SK-N-SH (cell line): Measurements from ENCODE around the gene UBE2D2. TPM values are rescaled to one million over a fixed set of nuclear protein-coding genes. Genes with fewer than 3 reads are reported as not detected.

ENCODE experiments used
- CTCF ChIA-PET: fragments of 300-600, 350-600 bp; formaldehyde crosslinking; extraction: SDS; loops from one replicate; lab custom pipeline; 2021; lab: Yijun Ruan, JAX
- POLR2A ChIA-PET: fragments of 350-600 bp; sonication (Branson Sonifier 250); formaldehyde crosslinking; extraction: SDS; loops from one replicate; lab custom pipeline; 2020; ENCODE audit warnings: antibody characterized with exemption, inconsistent platforms; lab: Yijun Ruan, JAX
- DNase-seq: peaks from one replicate; pipeline ENCODE4 v3.0.0; 2012
- H2AFZ ChIP-seq: fragments of 200-600 bp; sonication (generic); 2 replicates; pipeline ENCODE4 v1.8.1; 2016; ENCODE audit warnings: antibody characterized with exemption, mild to moderate bottlenecking, low read depth
- H3F3A ChIP-seq: fragments of 200-600 bp; sonication (generic); replicated peaks from 2 replicates; pipeline ENCODE3; 2016; ENCODE audit warnings: antibody characterized with exemption, mild to moderate bottlenecking; ENCODE audit not compliant: insufficient read depth
- H3K27ac ChIP-seq, 2 experiments: fragments of 200-500 bp in 1 of 2; fragments of 200-600 bp in 1 of 2; sonication (Bioruptor generic) in 1 of 2; sonication (generic), shearing (Covaris generic) in 1 of 2; 2 replicates each; pipeline versions ENCODE4 v1.5.1 to v1.6.1; 2014 to 2016; ENCODE audit warnings: low read depth in 2 of 2, inconsistent platforms in 1 of 2, low read length in 1 of 2, mild to moderate bottlenecking in 1 of 2, mixed read lengths in 1 of 2
- H3K27me3 ChIP-seq: fragments of 200-600 bp; sonication (generic), shearing (Covaris generic); 2 replicates; pipeline ENCODE4 v1.6.1; 2016; ENCODE audit warnings: mixed run types; ENCODE audit not compliant: insufficient read depth
- H3K36me3 ChIP-seq, 2 experiments: fragments of 200-500 bp in 1 of 2; fragments of 200-600 bp in 1 of 2; sonication (Bioruptor generic) in 1 of 2; sonication (generic) in 1 of 2; replicated peaks in 1 of 2; 2 replicates each; pipeline versions ENCODE3 to v1.5.1; 2014 to 2016; ENCODE audit warnings: low read length in 1 of 2, mild to moderate bottlenecking in 1 of 2; ENCODE audit not compliant: insufficient read depth in 2 of 2, control insufficient read depth in 1 of 2
- H3K4me1 ChIP-seq, 2 experiments: fragments of 200-500 bp in 1 of 2; fragments of 200-600 bp in 1 of 2; sonication (Bioruptor generic) in 1 of 2; sonication (generic), shearing (Covaris generic) in 1 of 2; 2 replicates each; pipeline versions ENCODE4 v1.5.1 to v1.6.1; 2014 to 2016; ENCODE audit warnings: low read depth in 1 of 2, low read length in 1 of 2, mixed run types in 1 of 2; ENCODE audit not compliant: insufficient read depth in 2 of 2, control insufficient read depth in 1 of 2
- H3K4me2 ChIP-seq: fragments of 200-600 bp; sonication (generic), shearing (Covaris generic); 2 replicates; pipeline ENCODE4 v1.6.1; 2017; ENCODE audit warnings: mixed run types
- H3K4me3 ChIP-seq, 2 experiments: fragments of 200-500 bp in 1 of 2; fragments of 200-600 bp in 1 of 2; sonication (Bioruptor generic) in 1 of 2; sonication (generic), shearing (Covaris generic) in 1 of 2; 2 replicates each; pipeline versions ENCODE4 v1.5.1 to v1.8.1; 2014 to 2016; ENCODE audit warnings: low read depth in 2 of 2, inconsistent platforms in 1 of 2, low read length in 1 of 2, mild to moderate bottlenecking in 1 of 2, mixed read lengths in 1 of 2, moderate library complexity in 1 of 2
- H3K79me2 ChIP-seq: fragments of 200-600 bp; sonication (generic); 2 replicates; pipeline ENCODE4 v1.8.1; 2017; ENCODE audit warnings: mild to moderate bottlenecking; ENCODE audit not compliant: insufficient read depth
- H3K9ac ChIP-seq: fragments of 200-600 bp; sonication (generic); 2 replicates; pipeline ENCODE4 v1.6.1; 2017; ENCODE audit warnings: mixed run types
- H3K9me2 ChIP-seq: fragments of 200-600 bp; sonication (generic); 2 replicates; pipeline ENCODE4 v1.6.1; 2017; ENCODE audit warnings: mixed run types
- H3K9me3 ChIP-seq: fragments of 200-600 bp; sonication (generic); 2 replicates; pipeline ENCODE4 v1.6.1; 2017; ENCODE audit warnings: mixed run types, mild to moderate bottlenecking, moderate library complexity
- H4K20me1 ChIP-seq: fragments of 200-600 bp; sonication (generic); 2 replicates; pipeline ENCODE4 v1.6.1; 2017; ENCODE audit warnings: mild to moderate bottlenecking, mixed run types; ENCODE audit not compliant: insufficient read depth
- FOSL2 ChIP-seq: IDR thresholded peaks from 2 replicates; pipeline ENCODE4 v1.4.0; 2012; ENCODE audit warnings: low read depth, mild to moderate bottlenecking, moderate library complexity, borderline replicate concordance
- FOXM1 ChIP-seq: IDR thresholded peaks from 2 replicates; pipeline ENCODE4 v1.4.0; 2012; ENCODE audit warnings: low read depth, mild to moderate bottlenecking
- GATA2 ChIP-seq: sonication (generic); formaldehyde crosslinking; IDR thresholded peaks from 2 replicates; pipeline ENCODE4 v1.5.0; 2020; ENCODE audit warnings: mild to moderate bottlenecking, missing genetic modification reagents
- MEF2A ChIP-seq: IDR thresholded peaks from 2 replicates; pipeline ENCODE4 v1.4.0; 2012; ENCODE audit warnings: low read depth, borderline replicate concordance
- MXI1 ChIP-seq: IDR thresholded peaks from 2 replicates; pipeline ENCODE4 v1.6.1; 2012; ENCODE audit warnings: mild to moderate bottlenecking, low read depth, low read length, improper control_type of control experiment
- POLR2AphosphoS5 ChIP-seq: IDR thresholded peaks from 2 replicates; pipeline ENCODE4 v1.6.1; 2012; ENCODE audit warnings: low read depth, low read length
- RFX5 ChIP-seq: IDR thresholded peaks from 2 replicates; pipeline ENCODE4 v1.6.1; 2012; ENCODE audit warnings: mild to moderate bottlenecking, improper control_type of control experiment, low read length
- SIN3A ChIP-seq: IDR thresholded peaks from 2 replicates; pipeline ENCODE4 v1.6.1; 2012; ENCODE audit warnings: low read depth, mild to moderate bottlenecking, low read length, moderate library complexity, borderline replicate concordance
- TCF12 ChIP-seq: IDR thresholded peaks from 2 replicates; pipeline ENCODE4 v1.4.0; 2012
- WGBS: methylation state at CpG from one replicate; pipeline ENCODE4 v1.1.6; 2017; ENCODE audit warnings: low lambda C conversion rate; 5-methylcytosine and 5-hydroxymethylcytosine counted together
- polyA plus RNA-seq, 3 experiments: library from polyadenylated mRNA; depleted of rRNA; stranded (reverse); fragments of >200 nt; gene quantifications; 2 replicates each; pipeline ENCODE4 v1.2.3, GENCODE V29; 2012
- TF ChIP-seq, protein P1 (sequence below): IDR thresholded peaks from 2 replicates; pipeline ENCODE4 v1.4.0; 2012; ENCODE audit warnings: low read depth, borderline replicate concordance
- TF ChIP-seq, protein P2 (sequence below): IDR thresholded peaks from 2 replicates; pipeline ENCODE4; 2012
- TF ChIP-seq, protein P3 (sequence below): IDR thresholded peaks from 2 replicates; pipeline ENCODE4 v1.4.0; 2012; ENCODE audit warnings: low read depth, borderline replicate concordance
- TF ChIP-seq, protein P4 (sequence below): fragments of 150-350 bp; IDR thresholded peaks from 2 replicates; pipeline ENCODE4 v1.6.1; 2017; ENCODE audit warnings: antibody characterized with exemption, low read length, low read depth, borderline replicate concordance
- TF ChIP-seq, protein P5 (sequence below): IDR thresholded peaks from 2 replicates; pipeline ENCODE4 v1.4.0; 2012; ENCODE audit warnings: low read depth
- TF ChIP-seq, protein P6 (sequence below): fragments of 200-600 bp; sonication (generic); IDR thresholded peaks from 2 replicates; pipeline ENCODE4 v1.6.1; 2017; ENCODE audit warnings: antibody characterized with exemption, mild to moderate bottlenecking, moderate library complexity

UBE2D2 gene
- polyA plus RNA-seq, 1 of the 3 experiments (the other 2 are of a cell fraction) = 24.5 TPM

DNA sequence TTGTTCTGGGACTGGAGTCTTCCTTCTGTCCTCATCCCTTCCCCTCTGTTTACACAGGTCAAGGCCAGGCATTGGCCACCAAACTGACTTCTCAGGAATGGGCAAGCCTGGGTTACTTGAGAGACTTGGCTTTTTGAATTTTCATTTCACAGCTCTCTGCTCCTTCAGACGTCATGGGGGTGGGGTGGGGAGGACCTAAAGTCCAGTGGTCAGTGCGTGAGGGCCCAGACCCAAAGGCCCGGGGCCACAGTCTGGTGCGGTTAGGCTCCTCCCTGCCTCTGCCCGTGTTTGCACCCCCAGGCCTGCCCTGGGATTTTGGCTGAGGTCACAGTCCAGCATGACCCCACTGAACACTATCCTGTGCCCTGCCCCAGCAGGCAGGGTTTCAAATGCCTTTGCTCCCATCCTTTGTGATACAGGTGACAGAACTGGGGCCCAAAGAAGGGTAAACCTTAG lies 82.9 kb downstream of the UBE2D2 start:
- ChIA-PET CTCF (interaction anchor here (2.2 to 22.4 kb wide), 3 partner anchors 8 to 123 kb away, joined by 14 to 627 read pairs (median 238); no protein-coding TSS in a partner anchor), POLR2A (interaction anchor here (1.7 kb wide), 1 partner anchor 17 kb away, joined by 4 read pairs; no protein-coding TSS in a partner anchor)
- DNase-seq = no peak
- Histone ChIP-seq H3K27me3 (no peaks in the 10 kb centered on the region), H3K4me2 (no peak overlapping the region), H3K4me1 (peaks cover 10 to 47% of the 10 kb centered on the region in 2 experiments; a peak in 3 of 4 replicates), H3K9me2 (no peaks in the 10 kb centered on the region), H3K9ac (no peak overlapping the region), H3K4me3 (no peak overlapping the region), H3K27ac (no peak overlapping the region), H3F3A (peaks cover 9% of the 10 kb centered on the region), H4K20me1 (no peaks in the 10 kb centered on the region), H3K79me2 (peaks cover 13% of the 10 kb centered on the region), H2AFZ (no peak overlapping the region), H3K9me3 (no peaks in the 10 kb centered on the region), H3K36me3 (no peaks in the 10 kb centered on the region)
- TF ChIP-seq, protein P1, sequence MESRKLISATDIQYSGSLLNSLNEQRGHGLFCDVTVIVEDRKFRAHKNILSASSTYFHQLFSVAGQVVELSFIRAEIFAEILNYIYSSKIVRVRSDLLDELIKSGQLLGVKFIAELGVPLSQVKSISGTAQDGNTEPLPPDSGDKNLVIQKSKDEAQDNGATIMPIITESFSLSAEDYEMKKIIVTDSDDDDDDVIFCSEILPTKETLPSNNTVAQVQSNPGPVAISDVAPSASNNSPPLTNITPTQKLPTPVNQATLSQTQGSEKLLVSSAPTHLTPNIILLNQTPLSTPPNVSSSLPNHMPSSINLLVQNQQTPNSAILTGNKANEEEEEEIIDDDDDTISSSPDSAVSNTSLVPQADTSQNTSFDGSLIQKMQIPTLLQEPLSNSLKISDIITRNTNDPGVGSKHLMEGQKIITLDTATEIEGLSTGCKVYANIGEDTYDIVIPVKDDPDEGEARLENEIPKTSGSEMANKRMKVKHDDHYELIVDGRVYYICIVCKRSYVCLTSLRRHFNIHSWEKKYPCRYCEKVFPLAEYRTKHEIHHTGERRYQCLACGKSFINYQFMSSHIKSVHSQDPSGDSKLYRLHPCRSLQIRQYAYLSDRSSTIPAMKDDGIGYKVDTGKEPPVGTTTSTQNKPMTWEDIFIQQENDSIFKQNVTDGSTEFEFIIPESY = no peak
- TF ChIP-seq MEF2A (no peak), FOSL2 (no peak), GATA2 (CRISPR knock-in tag) (no peak), RFX5 (no peak), TCF12 (no peak), SIN3A (no peak), MXI1 (no peak), POLR2AphosphoS5 (no peak), FOXM1 (no peak)
- TF ChIP-seq, protein P2, sequence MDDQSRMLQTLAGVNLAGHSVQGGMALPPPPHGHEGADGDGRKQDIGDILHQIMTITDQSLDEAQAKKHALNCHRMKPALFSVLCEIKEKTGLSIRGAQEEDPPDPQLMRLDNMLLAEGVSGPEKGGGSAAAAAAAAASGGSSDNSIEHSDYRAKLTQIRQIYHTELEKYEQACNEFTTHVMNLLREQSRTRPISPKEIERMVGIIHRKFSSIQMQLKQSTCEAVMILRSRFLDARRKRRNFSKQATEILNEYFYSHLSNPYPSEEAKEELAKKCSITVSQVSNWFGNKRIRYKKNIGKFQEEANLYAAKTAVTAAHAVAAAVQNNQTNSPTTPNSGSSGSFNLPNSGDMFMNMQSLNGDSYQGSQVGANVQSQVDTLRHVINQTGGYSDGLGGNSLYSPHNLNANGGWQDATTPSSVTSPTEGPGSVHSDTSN = no peak
- TF ChIP-seq, protein P3, sequence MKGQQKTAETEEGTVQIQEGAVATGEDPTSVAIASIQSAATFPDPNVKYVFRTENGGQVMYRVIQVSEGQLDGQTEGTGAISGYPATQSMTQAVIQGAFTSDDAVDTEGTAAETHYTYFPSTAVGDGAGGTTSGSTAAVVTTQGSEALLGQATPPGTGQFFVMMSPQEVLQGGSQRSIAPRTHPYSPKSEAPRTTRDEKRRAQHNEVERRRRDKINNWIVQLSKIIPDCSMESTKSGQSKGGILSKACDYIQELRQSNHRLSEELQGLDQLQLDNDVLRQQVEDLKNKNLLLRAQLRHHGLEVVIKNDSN = no peak
- TF ChIP-seq, protein P4, sequence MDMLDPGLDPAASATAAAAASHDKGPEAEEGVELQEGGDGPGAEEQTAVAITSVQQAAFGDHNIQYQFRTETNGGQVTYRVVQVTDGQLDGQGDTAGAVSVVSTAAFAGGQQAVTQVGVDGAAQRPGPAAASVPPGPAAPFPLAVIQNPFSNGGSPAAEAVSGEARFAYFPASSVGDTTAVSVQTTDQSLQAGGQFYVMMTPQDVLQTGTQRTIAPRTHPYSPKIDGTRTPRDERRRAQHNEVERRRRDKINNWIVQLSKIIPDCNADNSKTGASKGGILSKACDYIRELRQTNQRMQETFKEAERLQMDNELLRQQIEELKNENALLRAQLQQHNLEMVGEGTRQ = no peak
- TF ChIP-seq, protein P5, sequence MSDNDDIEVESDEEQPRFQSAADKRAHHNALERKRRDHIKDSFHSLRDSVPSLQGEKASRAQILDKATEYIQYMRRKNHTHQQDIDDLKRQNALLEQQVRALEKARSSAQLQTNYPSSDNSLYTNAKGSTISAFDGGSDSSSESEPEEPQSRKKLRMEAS = no peak
- TF ChIP-seq, protein P6, sequence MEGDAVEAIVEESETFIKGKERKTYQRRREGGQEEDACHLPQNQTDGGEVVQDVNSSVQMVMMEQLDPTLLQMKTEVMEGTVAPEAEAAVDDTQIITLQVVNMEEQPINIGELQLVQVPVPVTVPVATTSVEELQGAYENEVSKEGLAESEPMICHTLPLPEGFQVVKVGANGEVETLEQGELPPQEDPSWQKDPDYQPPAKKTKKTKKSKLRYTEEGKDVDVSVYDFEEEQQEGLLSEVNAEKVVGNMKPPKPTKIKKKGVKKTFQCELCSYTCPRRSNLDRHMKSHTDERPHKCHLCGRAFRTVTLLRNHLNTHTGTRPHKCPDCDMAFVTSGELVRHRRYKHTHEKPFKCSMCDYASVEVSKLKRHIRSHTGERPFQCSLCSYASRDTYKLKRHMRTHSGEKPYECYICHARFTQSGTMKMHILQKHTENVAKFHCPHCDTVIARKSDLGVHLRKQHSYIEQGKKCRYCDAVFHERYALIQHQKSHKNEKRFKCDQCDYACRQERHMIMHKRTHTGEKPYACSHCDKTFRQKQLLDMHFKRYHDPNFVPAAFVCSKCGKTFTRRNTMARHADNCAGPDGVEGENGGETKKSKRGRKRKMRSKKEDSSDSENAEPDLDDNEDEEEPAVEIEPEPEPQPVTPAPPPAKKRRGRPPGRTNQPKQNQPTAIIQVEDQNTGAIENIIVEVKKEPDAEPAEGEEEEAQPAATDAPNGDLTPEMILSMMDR = no peak
- 98% methylated on average over 5 of the region's 5 CpGs for WGBS
